Lower lobe of right lung (tissue), 2 donors: Measurements from ENCODE around the gene CLASP1. TPM values are rescaled to one million over a fixed set of nuclear protein-coding genes. Genes with fewer than 3 reads are reported as not detected.
A peak's percentile ranks its signal among the peaks of the same experiment; 100 is the strongest.

ENCODE experiments used
- ATAC-seq, 2 donors: fragments of 200-7000 bp; cut with Tn5 transposase; one replicate each; pipeline ENCODE4 v1.9.1; 2020 to 2022; ENCODE audit warnings: mild to moderate bottlenecking in 2 of 2, moderate library complexity in 2 of 2
- DNase-seq: peaks from one replicate; pipeline ENCODE4 v3.0.0-alpha.2; 2020
- H3K27ac ChIP-seq: fragments of 200-600 bp; one replicate; pipeline ENCODE4 v1.8.0; 2022
- H3K27me3 ChIP-seq: fragments of 200-600 bp; one replicate; pipeline ENCODE4 v1.8.0; 2022; ENCODE audit warnings: low read depth
- H3K36me3 ChIP-seq: fragments of 200-600 bp; one replicate; pipeline ENCODE4 v1.8.0; 2022; ENCODE audit warnings: mild to moderate bottlenecking
- H3K4me1 ChIP-seq: fragments of 200-600 bp; one replicate; pipeline ENCODE4 v1.8.0; 2022
- H3K4me3 ChIP-seq: fragments of 200-600 bp; one replicate; pipeline ENCODE4 v1.8.0; 2022; ENCODE audit warnings: mild to moderate bottlenecking
- H3K9me3 ChIP-seq: fragments of 200-600 bp; one replicate; pipeline ENCODE4 v1.8.0; 2022
- intact Hi-C: fragments of 100-400 bp; cut with DNase I; formaldehyde crosslinking; loops from one replicate; pipeline ENCODE4 v1.11.0; 2022
- total RNA-seq: library from RNA; stranded (reverse); fragmentation: NEBNext Ultra II Directional; extraction: Animal tissue kit (Norgen Biotek cat#: 25700); gene quantifications from one replicate; pipeline ENCODE4 v1.2.1, GENCODE V29; 2021
- TF ChIP-seq, protein P1 (sequence below): fragments of 200-600 bp; IDR thresholded peaks from one replicate; pipeline ENCODE4 v1.8.0; 2022; ENCODE audit warnings: antibody characterized with exemption, mild to moderate bottlenecking
- donor health status: DM: no; HTN: yes; CAD: no; lungs with severe emphysema.

The CLASP1 gene
- total RNA-seq, 1 donor from 2014 or later, result 45.8 TPM

DNA sequence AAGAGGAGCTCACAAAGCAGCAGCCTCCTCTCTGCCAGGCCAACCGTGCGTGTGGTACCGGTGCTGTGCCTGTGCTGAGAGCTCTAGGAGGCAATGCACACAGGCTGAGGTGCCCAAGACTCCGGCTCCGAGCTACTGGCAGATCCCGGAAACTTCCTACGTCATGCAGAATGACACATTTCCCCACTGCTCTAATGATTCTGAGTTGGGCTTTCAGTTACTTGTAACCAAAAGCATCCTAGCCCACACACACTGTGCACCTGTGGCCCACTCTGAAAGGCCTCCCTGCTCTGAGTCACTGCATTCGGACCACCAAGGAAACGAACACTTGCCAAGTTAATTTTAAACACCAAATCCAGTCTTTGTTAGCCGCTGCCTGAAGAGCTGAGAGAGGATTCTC lies 127.9 kb downstream of the CLASP1 start:
- H3K27me3 ChIP-seq, result no peaks in the 10 kb centered on the region
- no peaks in the 10 kb centered on the region for H3K4me1 ChIP-seq
- intact Hi-C loops, result no loop called here
- ATAC-seq, result no peak
- TF ChIP-seq, protein P1, sequence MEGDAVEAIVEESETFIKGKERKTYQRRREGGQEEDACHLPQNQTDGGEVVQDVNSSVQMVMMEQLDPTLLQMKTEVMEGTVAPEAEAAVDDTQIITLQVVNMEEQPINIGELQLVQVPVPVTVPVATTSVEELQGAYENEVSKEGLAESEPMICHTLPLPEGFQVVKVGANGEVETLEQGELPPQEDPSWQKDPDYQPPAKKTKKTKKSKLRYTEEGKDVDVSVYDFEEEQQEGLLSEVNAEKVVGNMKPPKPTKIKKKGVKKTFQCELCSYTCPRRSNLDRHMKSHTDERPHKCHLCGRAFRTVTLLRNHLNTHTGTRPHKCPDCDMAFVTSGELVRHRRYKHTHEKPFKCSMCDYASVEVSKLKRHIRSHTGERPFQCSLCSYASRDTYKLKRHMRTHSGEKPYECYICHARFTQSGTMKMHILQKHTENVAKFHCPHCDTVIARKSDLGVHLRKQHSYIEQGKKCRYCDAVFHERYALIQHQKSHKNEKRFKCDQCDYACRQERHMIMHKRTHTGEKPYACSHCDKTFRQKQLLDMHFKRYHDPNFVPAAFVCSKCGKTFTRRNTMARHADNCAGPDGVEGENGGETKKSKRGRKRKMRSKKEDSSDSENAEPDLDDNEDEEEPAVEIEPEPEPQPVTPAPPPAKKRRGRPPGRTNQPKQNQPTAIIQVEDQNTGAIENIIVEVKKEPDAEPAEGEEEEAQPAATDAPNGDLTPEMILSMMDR, result no peak
- no peak overlapping the region for H3K27ac ChIP-seq
- no peaks in the 10 kb centered on the region for H3K9me3 ChIP-seq
- H3K4me3 ChIP-seq, result no peak overlapping the region
- H3K36me3 ChIP-seq, result peaks cover 70% of the 10 kb centered on the region
- DNase-seq, result no peak

DNA sequence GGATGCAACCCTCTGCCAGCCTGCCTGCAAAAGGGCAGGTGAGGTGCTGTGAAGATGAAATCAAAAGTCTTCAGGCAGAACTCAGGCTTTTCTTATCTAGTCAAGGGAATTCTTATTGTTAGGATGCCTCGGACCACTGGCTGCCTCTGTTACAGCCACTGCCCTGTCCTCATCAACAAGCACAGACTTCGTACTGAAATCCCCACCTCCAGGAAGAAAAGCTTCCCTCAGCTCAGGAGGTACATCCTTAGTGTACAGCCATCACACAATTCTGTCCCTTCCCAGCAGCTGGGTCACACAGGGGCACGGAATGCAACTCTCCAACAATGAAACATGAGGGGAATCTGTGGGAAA lies 128.6 kb downstream of the CLASP1 start:
- no peak for ATAC-seq
- TF ChIP-seq, protein P1, result no peak
- Histone ChIP-seq H3K27ac (no peak overlapping the region), H3K4me1 (no peaks in the 10 kb centered on the region), H3K4me3 (no peak overlapping the region), H3K9me3 (no peaks in the 10 kb centered on the region), H3K27me3 (no peaks in the 10 kb centered on the region), H3K36me3 (peaks cover 71% of the 10 kb centered on the region)
- no peak for DNase-seq
- intact Hi-C loops, result no loop called here

DNA sequence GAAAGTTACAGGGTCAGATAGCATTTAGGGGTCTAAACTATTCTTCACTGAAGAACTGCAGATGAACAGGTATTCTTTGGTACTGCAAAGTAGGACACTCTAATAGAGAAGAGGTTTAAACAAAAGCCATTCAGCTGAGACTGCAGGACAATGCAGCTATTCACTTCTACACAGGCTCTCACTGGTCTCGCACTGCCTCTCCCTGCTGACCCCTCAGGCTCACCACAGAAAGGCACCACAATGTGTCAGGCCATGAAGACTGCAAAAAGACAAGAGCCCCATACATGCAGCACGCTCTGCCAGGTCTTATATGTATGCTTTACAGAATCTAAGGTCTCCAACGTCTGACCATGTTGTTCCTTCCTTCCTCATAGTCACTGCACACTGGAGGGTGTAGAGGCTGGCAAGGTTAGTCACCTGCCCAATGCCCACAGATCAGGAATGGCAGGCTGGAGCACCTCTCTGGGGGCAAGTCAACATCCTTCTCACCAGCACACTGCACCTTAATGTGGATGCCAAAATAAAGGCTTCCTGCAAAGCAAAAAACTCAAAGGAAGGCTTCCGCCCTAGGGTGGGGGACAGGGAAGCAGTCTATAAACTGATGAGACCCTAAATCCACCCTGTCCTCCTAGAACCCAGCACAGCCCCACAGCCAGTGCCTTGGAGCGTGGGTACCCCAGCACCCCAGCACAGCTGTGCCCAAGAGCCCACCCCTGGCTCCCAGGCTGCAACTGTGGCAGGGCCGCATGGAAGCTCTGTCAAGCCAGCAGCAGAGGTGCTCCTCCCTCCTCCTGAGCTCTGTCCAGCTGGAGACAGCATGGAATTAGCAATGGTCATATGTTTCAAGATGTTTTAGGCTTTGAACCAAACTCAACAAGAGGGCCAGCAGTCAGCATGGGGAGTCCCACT lies 129.3 kb downstream of the CLASP1 start:
- DNase-seq, result no peak
- Histone ChIP-seq H3K9me3 (no peaks in the 10 kb centered on the region), H3K4me3 (no peak overlapping the region), H3K36me3 (peaks cover 71% of the 10 kb centered on the region), H3K27ac (no peak overlapping the region), H3K4me1 (no peaks in the 10 kb centered on the region), H3K27me3 (no peaks in the 10 kb centered on the region)
- intact Hi-C loops, result no loop called here
- ATAC-seq, result peak in 1 of 2 donors; percentile 34
- TF ChIP-seq, protein P1, result no peak

GRCh38 chr2:121519153-121519552 lies 130.1 kb downstream of the CLASP1 start:
- TF ChIP-seq, protein P1, result no peak
- Histone ChIP-seq H3K9me3 (no peaks in the 10 kb centered on the region), H3K4me3 (no peak overlapping the region), H3K27ac (no peak overlapping the region), H3K27me3 (no peaks in the 10 kb centered on the region), H3K4me1 (no peaks in the 10 kb centered on the region), H3K36me3 (peaks cover 74% of the 10 kb centered on the region)
- ATAC-seq (peak in 1 of 2 donors; percentile 39), DNase-seq (no peak)
- intact Hi-C loops, result no loop called here

DNA sequence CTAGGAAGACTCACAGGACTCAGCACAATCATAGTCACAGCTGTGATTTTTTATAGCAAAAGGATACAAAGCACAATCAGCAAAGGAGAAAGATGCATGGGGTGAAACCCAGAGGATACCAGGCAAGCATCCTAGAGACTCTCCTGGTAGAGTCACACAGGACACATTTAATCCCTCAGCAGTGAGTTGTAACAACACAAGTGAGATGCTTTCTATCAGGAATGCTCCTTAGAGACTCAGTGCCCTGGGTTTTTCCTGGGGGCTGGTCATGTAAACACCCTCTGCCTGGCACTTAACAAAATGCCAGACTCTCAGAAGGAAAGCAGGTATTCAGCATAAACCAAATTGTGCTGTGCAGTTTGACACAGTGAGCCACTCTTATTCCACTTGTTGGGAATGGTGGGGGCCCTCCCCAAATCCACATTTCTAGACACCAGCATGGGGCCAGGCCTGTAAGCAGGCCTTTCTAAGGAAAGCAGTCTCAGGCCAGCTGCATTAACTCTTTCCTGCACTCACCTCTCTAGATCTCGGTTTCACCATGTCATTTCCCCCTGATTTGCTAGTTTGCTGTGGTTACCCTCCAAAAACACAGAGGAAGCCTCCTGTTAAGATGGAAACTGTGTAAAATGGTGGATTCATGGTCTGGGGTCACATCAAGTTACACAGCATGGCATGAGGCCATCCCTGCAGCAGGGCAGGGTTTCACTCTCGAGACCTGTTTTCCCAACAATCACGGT lies 135.5 kb downstream of the CLASP1 start:
- intact Hi-C loops, result no loop called here
- ATAC-seq, result no peak

More for the DNA sequence above, 135.5 kb downstream of the CLASP1 start:
- H3K4me1 ChIP-seq, result no peaks in the 10 kb centered on the region
- TF ChIP-seq, protein P1, result no peak
- no peak for DNase-seq
- H3K27me3 ChIP-seq, result no peaks in the 10 kb centered on the region
- no peaks in the 10 kb centered on the region for H3K9me3 ChIP-seq
- no peak overlapping the region for H3K27ac ChIP-seq
- peaks cover 43% of the 10 kb centered on the region for H3K36me3 ChIP-seq
- H3K4me3 ChIP-seq, result no peak overlapping the region
